Adrenal gland (tissue), 12 donors: ENCODE data around the gene CACNA1E. TPM values are rescaled to one million over a fixed set of nuclear protein-coding genes. Genes with fewer than 3 reads are reported as not detected.

Experiments used
- DNase-seq, 7 donors: peaks; one replicate each; pipeline ENCODE4 v3.0.0-alpha.2; 2019 to 2020
- H3K27ac ChIP-seq, 5 donors: fragments of 200-600 bp; sonication (generic) in 4 of 5; 1 replicate in 3 of 5; 2 replicates in 2 of 5; pipeline versions ENCODE4 v1.5.1 to v1.8.0; 2016 to 2020; ENCODE audit warnings: mild to moderate bottlenecking in 1 of 5
- H3K27me3 ChIP-seq: fragments of 200-600 bp; 2 replicates; pipeline ENCODE4 v1.8.0; 2021
- H3K36me3 ChIP-seq, 2 donors: fragments of 200-600 bp; replicated peaks in 1 of 2; 1 replicate in 1 of 2; 2 replicates in 1 of 2; pipeline versions ENCODE4 v1.5.1 to v1.8.0; 2018 to 2022
- H3K4me1 ChIP-seq, 2 donors: fragments of 200-600 bp; replicated peaks in 1 of 2; 1 replicate in 1 of 2; 2 replicates in 1 of 2; pipeline versions ENCODE4 v1.5.1 to v1.8.0; 2018 to 2021
- H3K4me3 ChIP-seq, 4 donors: fragments of 200-600 bp; sonication (generic) in 3 of 4; one replicate each; pipeline ENCODE4 v1.5.1; 2016 to 2018
- H3K9me3 ChIP-seq, 3 donors: fragments of 200-600 bp; sonication (generic) in 1 of 3; replicated peaks in 1 of 3; 1 replicate in 2 of 3; 2 replicates in 1 of 3; pipeline versions ENCODE4 v1.5.1 to v1.8.0; 2016 to 2021
- POLR2A ChIP-seq, 2 donors: fragments of 450-650 bp; IDR thresholded peaks; one replicate each; pipeline ENCODE4 v1.6.1; 2017; ENCODE audit warnings: antibody characterized with exemption in 2 of 2, mild to moderate bottlenecking in 2 of 2, moderate library complexity in 1 of 2
- WGBS, 4 donors: extraction: QIAGEN DNeasy Blood & Tissue Kit in 2 of 4; methylation state at CpG; one replicate each; pipeline versions ENCODE4 v1.1.5 to v1.1.7; 2013 to 2017; 5-methylcytosine and 5-hydroxymethylcytosine counted together
- intact Hi-C, 2 donors: fragments of 100-400 bp; cut with DNase I; formaldehyde crosslinking; loops; one replicate each; pipeline versions ENCODE4 v1.14.1 to v1.15.0; 2022 to 2023
- polyA plus RNA-seq, 3 donors: library from polyadenylated mRNA; stranded (reverse); fragments of 200-250 nt in 2 of 3; fragments of 350-450 nt in 1 of 3; fragmentation: Illumina TruSeq in 1 of 3; extraction: RNeasy Lipid Tissue Mini Kit (QIAGEN cat#74804) in 1 of 3; gene quantifications; one replicate each; pipeline ENCODE4 v1.2.3, GENCODE V29; 2013 to 2014
- total RNA-seq, 9 donors: library from RNA; depleted of rRNA in 4 of 9; stranded (reverse); fragments of >200 nt in 4 of 9; fragments of 120-200 nt in 1 of 9; fragmentation: NEBNext Ultra II Directional in 1 of 9; extraction: Animal tissue kit (Norgen Biotek cat#: 25700) in 1 of 9; gene quantifications; one replicate each; pipeline versions ENCODE4 v1.1.0 to v1.2.4, GENCODE V29; 2013 to 2023
- TF ChIP-seq, protein P1 (sequence below), 6 experiments: fragments of 450-650 bp in 4 of 6; fragments of 200-600 bp in 2 of 6; sonication (generic) in 1 of 6; IDR thresholded peaks; 1 replicate in 5 of 6; 2 replicates in 1 of 6; pipeline versions ENCODE4 v1.5.1 to v1.8.0; 2016 to 2021; ENCODE audit warnings: antibody characterized with exemption in 6 of 6, mild to moderate bottlenecking in 2 of 6, moderate library complexity in 1 of 6
- donor health status: healthy with polysubstance abuse.
- donor health status: Bipolar disorder and iron deficiency.
- donor health status: DM: yes; HTN: yes; CAD: no.
- donor health status: DM: no; HTN: no; CAD: no.
- donor health status: DM: no; HTN: no; CAD: no.
- donor health status: DM: yes; HTN: yes; CAD: no.

Gene CACNA1E
- total and polyA plus RNA-seq, 12 donors = 0.08 to 3.2 (median 1.3) TPM; not detected in 3

DNA sequence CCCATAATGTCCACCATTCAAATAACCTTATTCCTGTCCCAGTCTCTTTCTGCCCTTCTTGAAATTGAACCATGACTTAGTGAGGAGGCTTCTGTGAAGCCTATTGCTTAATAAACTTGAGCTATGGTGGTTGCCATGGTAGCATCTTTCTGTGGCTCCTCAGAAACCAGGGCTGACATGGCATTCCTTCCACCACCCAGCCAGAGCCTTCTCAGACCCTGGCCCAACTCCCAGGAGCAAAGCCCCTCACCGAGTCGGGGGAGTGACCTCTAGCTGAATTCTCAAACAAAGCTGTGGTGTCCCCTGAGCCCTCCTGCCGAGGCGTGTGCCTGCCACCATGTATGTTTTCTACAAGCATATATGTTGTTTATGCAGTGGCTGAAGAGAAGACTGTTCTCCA lies 259.1 kb downstream of the CACNA1E start:
- H3K9me3 ChIP-seq = no peaks in the 10 kb centered on the region
- H3K36me3 ChIP-seq = no peaks in the 10 kb centered on the region
- no peaks in the 10 kb centered on the region for H3K4me1 ChIP-seq
- H3K27me3 ChIP-seq = no peaks in the 10 kb centered on the region
- H3K27ac ChIP-seq = no peak overlapping the region
- intact Hi-C loops = no loop called here
- whole genome bisulfite sequencing, 4 donors = 47 to 62% (median 58%) methylated on average over 2 to 4 of the region's 4 CpGs
- no peak overlapping the region for H3K4me3 ChIP-seq
- TF ChIP-seq POLR2A (IDR thresholded peaks at IDR 0.05) = no peak
- TF ChIP-seq, protein P1, sequence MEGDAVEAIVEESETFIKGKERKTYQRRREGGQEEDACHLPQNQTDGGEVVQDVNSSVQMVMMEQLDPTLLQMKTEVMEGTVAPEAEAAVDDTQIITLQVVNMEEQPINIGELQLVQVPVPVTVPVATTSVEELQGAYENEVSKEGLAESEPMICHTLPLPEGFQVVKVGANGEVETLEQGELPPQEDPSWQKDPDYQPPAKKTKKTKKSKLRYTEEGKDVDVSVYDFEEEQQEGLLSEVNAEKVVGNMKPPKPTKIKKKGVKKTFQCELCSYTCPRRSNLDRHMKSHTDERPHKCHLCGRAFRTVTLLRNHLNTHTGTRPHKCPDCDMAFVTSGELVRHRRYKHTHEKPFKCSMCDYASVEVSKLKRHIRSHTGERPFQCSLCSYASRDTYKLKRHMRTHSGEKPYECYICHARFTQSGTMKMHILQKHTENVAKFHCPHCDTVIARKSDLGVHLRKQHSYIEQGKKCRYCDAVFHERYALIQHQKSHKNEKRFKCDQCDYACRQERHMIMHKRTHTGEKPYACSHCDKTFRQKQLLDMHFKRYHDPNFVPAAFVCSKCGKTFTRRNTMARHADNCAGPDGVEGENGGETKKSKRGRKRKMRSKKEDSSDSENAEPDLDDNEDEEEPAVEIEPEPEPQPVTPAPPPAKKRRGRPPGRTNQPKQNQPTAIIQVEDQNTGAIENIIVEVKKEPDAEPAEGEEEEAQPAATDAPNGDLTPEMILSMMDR (IDR thresholded peaks at IDR 0.05) = no peak
- no peak for DNase-seq

DNA sequence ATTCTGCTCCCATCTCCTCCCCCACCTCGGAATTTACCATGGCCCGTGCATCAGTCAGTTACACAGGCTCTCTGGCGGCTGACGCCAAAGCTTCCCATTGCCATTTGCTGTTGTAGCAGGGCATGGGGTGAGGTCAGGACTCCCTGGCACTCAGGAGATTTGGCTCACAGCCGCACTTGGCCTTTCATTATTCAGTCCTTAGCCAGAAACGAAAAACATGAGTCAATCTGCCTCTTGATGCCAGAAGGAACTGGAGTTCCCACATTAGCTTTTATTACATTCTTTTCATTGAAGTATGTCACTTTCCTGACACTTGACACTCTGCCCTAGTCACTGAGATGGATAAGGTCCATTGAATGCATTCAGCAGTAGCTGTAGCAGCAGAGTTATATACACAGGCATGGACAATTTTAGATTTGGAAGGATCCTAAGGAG lies 260.6 kb downstream of the CACNA1E start:
- H3K9me3 ChIP-seq = no peaks in the 10 kb centered on the region
- 49 to 68% (median 59%) methylated on average over 6 of the region's 6 CpGs for WGBS, 4 donors
- no peaks in the 10 kb centered on the region for H3K36me3 ChIP-seq
- H3K27ac ChIP-seq = no peak overlapping the region
- TF ChIP-seq POLR2A (IDR thresholded peaks at IDR 0.05) = no peak
- TF ChIP-seq, protein P1 (IDR thresholded peaks at IDR 0.05) = no peak
- no peaks in the 10 kb centered on the region for H3K27me3 ChIP-seq
- intact Hi-C loops = no loop called here
- H3K4me3 ChIP-seq = no peak overlapping the region
- no peaks in the 10 kb centered on the region for H3K4me1 ChIP-seq
- DNase-seq = peak in 4 of 7 donors; percentile 14 to 35 (median 24)

DNA sequence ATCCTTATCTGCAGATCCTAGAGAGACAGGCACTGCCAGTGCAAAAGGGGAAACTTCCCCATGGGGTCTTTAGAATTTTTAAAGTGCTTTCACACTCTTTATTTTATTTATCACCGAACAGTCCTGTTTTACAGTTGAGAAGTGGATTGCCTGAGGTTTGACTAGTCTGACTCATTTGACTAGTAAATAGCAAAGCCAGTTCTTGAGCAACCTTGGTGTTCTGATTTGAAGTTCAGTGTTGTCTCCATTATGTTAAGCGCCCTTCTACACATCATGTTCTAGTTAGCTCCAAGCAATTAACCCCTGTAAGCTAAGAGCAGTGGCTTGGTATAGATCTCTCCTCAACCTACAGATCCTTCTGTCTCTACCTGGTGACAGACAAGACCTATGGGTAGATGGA lies 262.9 kb downstream of the CACNA1E start:
- WGBS, 4 donors = 61 to 68% (median 63%) methylated on average over 2 of the region's 2 CpGs
- intact Hi-C loops = no loop called here
- H3K27ac ChIP-seq = no peak overlapping the region
- H3K36me3 ChIP-seq = no peaks in the 10 kb centered on the region
- DNase-seq = no peak
- TF ChIP-seq POLR2A (IDR thresholded peaks at IDR 0.05) = no peak
- TF ChIP-seq, protein P1 (IDR thresholded peaks at IDR 0.05) = no peak
- no peak overlapping the region for H3K4me3 ChIP-seq
- no peaks in the 10 kb centered on the region for H3K27me3 ChIP-seq
- no peaks in the 10 kb centered on the region for H3K9me3 ChIP-seq
- no peaks in the 10 kb centered on the region for H3K4me1 ChIP-seq

DNA sequence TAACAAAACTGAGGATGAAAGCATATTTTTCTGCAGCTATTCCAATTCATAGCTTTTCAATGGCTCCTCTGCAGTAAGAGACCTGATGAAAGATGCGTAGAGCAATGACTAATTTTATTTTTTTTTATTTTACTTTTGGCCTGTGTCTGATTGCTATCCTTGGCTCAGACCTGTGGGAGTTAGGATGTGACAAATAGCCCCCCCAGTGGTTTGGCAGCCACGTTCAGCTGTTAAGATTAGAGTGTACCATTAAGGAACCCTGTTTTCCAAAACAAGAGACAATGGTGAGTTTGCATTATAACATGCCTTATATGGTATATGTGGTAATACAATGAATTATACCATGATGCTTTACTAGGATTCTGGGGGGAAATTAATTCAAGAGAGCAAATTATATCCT lies 264.7 kb downstream of the CACNA1E start:
- no peak for DNase-seq
- no peak overlapping the region for H3K4me3 ChIP-seq
- H3K27me3 ChIP-seq = no peaks in the 10 kb centered on the region
- H3K27ac ChIP-seq = no peak overlapping the region
- H3K4me1 ChIP-seq = no peaks in the 10 kb centered on the region
- no peaks in the 10 kb centered on the region for H3K9me3 ChIP-seq
- 58 to 79% (median 66%) methylated on average over 2 of the region's 2 CpGs for WGBS, 4 donors
- no peaks in the 10 kb centered on the region for H3K36me3 ChIP-seq
- TF ChIP-seq POLR2A (IDR thresholded peaks at IDR 0.05) = no peak
- TF ChIP-seq, protein P1 (IDR thresholded peaks at IDR 0.05) = no peak
- intact Hi-C loops = no loop called here
